HepG2 (cell line): Measurements from ENCODE around the gene TRDMT1. TPM values are rescaled to one million over a fixed set of nuclear protein-coding genes. Genes with fewer than 3 reads are reported as not detected.

Source experiments
- ATAC-seq: fragments of 200-7000 bp; cut with Tn5 transposase; 3 replicates; pipeline ENCODE4 v1.9.1; 2020; ENCODE audit warnings: mild to moderate bottlenecking, moderate library complexity
- BruUV-seq: library from RNA; stranded (reverse); fragments of 400-500 nt; replicated peaks from 2 replicates; lab custom pipeline; 2021; lab: Mats Ljungman, UMichigan
- CTCF ChIA-PET: fragments of 300-600 bp; formaldehyde crosslinking; extraction: SDS; loops from one replicate; lab custom pipeline; 2021; ENCODE audit warnings: low total read pairs, inconsistent platforms, low intra/inter-chr PET ratio; lab: Yijun Ruan, JAX
- POLR2A ChIA-PET: fragments of 350-600 bp; sonication (Branson Sonifier 250); formaldehyde crosslinking; loops from one replicate; lab custom pipeline; 2020; ENCODE audit warnings: antibody characterized with exemption, inconsistent platforms; lab: Yijun Ruan, JAX
- DNase-seq: peaks from one replicate; pipeline ENCODE4 v3.0.0-alpha.2; 2015; ENCODE audit warnings: low spot score
- FAIRE-seq: peaks from 3 replicates; lab custom pipeline; 2011; peaks lifted over from hg19 to GRCh38; lab: Jason Lieb, UNC
- H2AFZ ChIP-seq: one replicate; pipeline ENCODE4 v1.6.1; 2011; ENCODE audit warnings: low read length, inconsistent platforms
- H3K27ac ChIP-seq: fragments of 300-600 bp; 3 replicates; pipeline ENCODE4 v1.8.0; 2011; ENCODE audit warnings: mixed run types, mild to moderate bottlenecking, mixed read lengths, low read length, inconsistent platforms; ENCODE audit not compliant: insufficient read depth; ENCODE audit errors: extremely low read length
- H3K27me3 ChIP-seq, 2 experiments: fragments of 200-600 bp in 1 of 2; 2 replicates in 1 of 2; 3 replicates in 1 of 2; pipeline versions ENCODE4 v1.6.0 to v1.8.0; 2011; ENCODE audit warnings: low read length in 2 of 2, mild to moderate bottlenecking in 2 of 2, moderate library complexity in 2 of 2, inconsistent platforms in 1 of 2; ENCODE audit not compliant: insufficient read depth in 2 of 2, control insufficient read depth in 1 of 2
- H3K36me3 ChIP-seq, 2 experiments: fragments of 200-600 bp in 1 of 2; replicated peaks in 1 of 2; 2 replicates in 1 of 2; 3 replicates in 1 of 2; pipeline versions ENCODE4 v1.5.1 to v1.8.0; 2011; ENCODE audit warnings: low read length in 2 of 2, inconsistent platforms in 1 of 2; ENCODE audit not compliant: insufficient read depth in 2 of 2, control insufficient read depth in 1 of 2
- H3K4me1 ChIP-seq: 2 replicates; pipeline ENCODE4 v1.5.1; 2012; ENCODE audit warnings: low read length, inconsistent platforms; ENCODE audit not compliant: insufficient read depth
- H3K4me2 ChIP-seq: 2 replicates; pipeline ENCODE4 v1.6.0; 2011; ENCODE audit warnings: low read depth, low read length, inconsistent platforms
- H3K4me3 ChIP-seq, 3 experiments: fragments of 200-600 bp in 1 of 3; sonication (generic), shearing (Covaris generic) in 1 of 3; replicated peaks in 1 of 3; 2 replicates each; pipeline ENCODE4 v1.5.1; 2011 to 2016; ENCODE audit warnings: low read length in 3 of 3, inconsistent platforms in 2 of 3, low read depth in 2 of 3, mild to moderate bottlenecking in 2 of 3, control low read depth in 1 of 3, mixed read lengths in 1 of 3; ENCODE audit not compliant: insufficient read depth in 1 of 3
- H3K79me2 ChIP-seq: one replicate; pipeline ENCODE4 v1.6.1; 2011; ENCODE audit warnings: low read length, inconsistent platforms; ENCODE audit not compliant: insufficient read depth
- H3K9ac ChIP-seq: 2 replicates; pipeline ENCODE4 v1.6.0; 2011; ENCODE audit warnings: mild to moderate bottlenecking, low read depth, low read length, inconsistent platforms; ENCODE audit not compliant: insufficient read depth
- H3K9me3 ChIP-seq: 2 replicates; pipeline ENCODE4 v1.5.1; 2012; ENCODE audit warnings: mild to moderate bottlenecking, low read length
- H4K20me1 ChIP-seq: 2 replicates; pipeline ENCODE4 v1.6.0; 2011; ENCODE audit warnings: inconsistent platforms, mild to moderate bottlenecking, low read length, moderate library complexity; ENCODE audit not compliant: insufficient read depth
- CREBL2 ChIP-seq: sonication (generic); formaldehyde crosslinking; IDR thresholded peaks from 2 replicates; pipeline ENCODE4 v1.8.1; 2023; ENCODE audit warnings: missing genetic modification reagents, mild to moderate bottlenecking, borderline replicate concordance
- KIAA2018 ChIP-seq: sonication (generic); formaldehyde crosslinking; IDR thresholded peaks from 2 replicates; pipeline ENCODE4 v1.5.0; 2020; ENCODE audit warnings: mild to moderate bottlenecking, missing genetic modification reagents, borderline replicate concordance
- MEF2D ChIP-seq: sonication (generic); formaldehyde crosslinking; IDR thresholded peaks from 2 replicates; pipeline ENCODE4 v1.5.1; 2020; ENCODE audit warnings: mild to moderate bottlenecking, missing genetic modification reagents
- RORA ChIP-seq: sonication (generic); formaldehyde crosslinking; IDR thresholded peaks from 2 replicates; pipeline ENCODE4 v1.5.0; 2020; ENCODE audit warnings: mild to moderate bottlenecking, missing genetic modification reagents, moderate library complexity
- TBP ChIP-seq: sonication (generic); formaldehyde crosslinking; IDR thresholded peaks from 2 replicates; pipeline ENCODE4 v1.5.0; 2020; ENCODE audit warnings: missing genetic modification reagents
- THAP9 ChIP-seq: sonication (generic); formaldehyde crosslinking; IDR thresholded peaks from 2 replicates; pipeline ENCODE4; 2020; ENCODE audit warnings: missing genetic modification reagents, mild to moderate bottlenecking, borderline replicate concordance
- ZNF234 ChIP-seq: sonication (generic); formaldehyde crosslinking; conservative IDR thresholded peaks from 2 replicates; pipeline ENCODE4 v1.5.1; 2020; ENCODE audit warnings: mild to moderate bottlenecking, missing genetic modification reagents
- ZNF24 ChIP-seq: fragments of 450-650 bp; IDR thresholded peaks from 2 replicates; pipeline ENCODE4 v1.6.1; 2017; ENCODE audit warnings: antibody characterized with exemption, mild to moderate bottlenecking
- ZNF674 ChIP-seq: sonication (generic); formaldehyde crosslinking; IDR thresholded peaks from 2 replicates; pipeline ENCODE4 v1.5.0; 2020; ENCODE audit warnings: low read depth, mild to moderate bottlenecking, missing genetic modification reagents
- ZNF788 ChIP-seq: sonication (generic); formaldehyde crosslinking; IDR thresholded peaks from 2 replicates; pipeline ENCODE4 v1.5.0; 2020; ENCODE audit warnings: mild to moderate bottlenecking, missing genetic modification reagents, borderline replicate concordance
- WGBS: methylation state at CpG from one replicate; pipeline ENCODE4 v1.1.6; 2017; ENCODE audit warnings: low lambda C conversion rate; 5-methylcytosine and 5-hydroxymethylcytosine counted together
- in situ Hi-C: cut with HindIII; loops from 2 replicates; pipeline ENCODE4 v1.10.0; 2017; ENCODE audit warnings: low pct_unique_long_range_greater_than_20kb; ENCODE audit not compliant: extremely low pct_ligation_motif_present
- intact Hi-C: fragments of 100-400 bp; cut with micrococcal nuclease; formaldehyde crosslinking; loops from one replicate; pipeline ENCODE4 v1.10.0; 2022; ENCODE audit not compliant: unreplicated experiment
- polyA plus RNA-seq, 8 experiments: library from polyadenylated mRNA; depleted of rRNA in 3 of 8; stranded (reverse) in 7 of 8; unstranded in 1 of 8; fragments of >200 nt; fragmentation: Illumina TruSeq in 4 of 8; extraction: Trizol in 4 of 8; gene quantifications; 2 replicates each; pipeline versions ENCODE4 v1.2.1 to v1.2.3, GENCODE V29; 2011 to 2016; ENCODE audit warnings: low read depth in 4 of 8, missing spikeins in 1 of 8, mixed read lengths in 1 of 8; ENCODE audit not compliant: insufficient read depth in 1 of 8
- total RNA-seq, 5 experiments: library from RNA; depleted of rRNA; stranded (reverse); fragments of >200 nt; fragmentation: Illumina TruSeq; extraction: Trizol; gene quantifications; 2 replicates each; pipeline ENCODE4 v1.2.3, GENCODE V29; 2016; ENCODE audit warnings: low read depth in 1 of 5

Gene TRDMT1
- total and polyA plus RNA-seq, 2 of the 13 experiments (the other 11 are each of a cell fraction or from before 2014, with no cell fraction given), result 2.0 to 3.0 TPM

GRCh38 chr10:17241611-17242333 is 40.3 kb upstream of the TRDMT1 start:
- in situ Hi-C loops (loop anchor here (25.0 kb wide), 1 partner anchor 1379 kb away; the partner anchor contains the start of gene MINDY3), intact Hi-C loops (no loop called here)
- Histone ChIP-seq H3K9me3 (no peaks in the 10 kb centered on the region; the same call in 1 of the 2 replicates), H3K9ac (no peak overlapping the region), H3K27ac (no peak overlapping the region), H3K27me3 (no peaks in the 10 kb centered on the region), H3K4me1 (no peaks in the 10 kb centered on the region), H3K79me2 (no peaks in the 10 kb centered on the region), H2AFZ (no peak overlapping the region), H4K20me1 (no peaks in the 10 kb centered on the region), H3K4me2 (no peak overlapping the region), H3K36me3 (no peaks in the 10 kb centered on the region), H3K4me3 (no peak overlapping the region)
- POLR2A ChIA-PET, result no interaction called here
- no TSS peak for BruUV-seq
- 21% methylated on average over 3 of the region's 5 CpGs for WGBS
- ATAC-seq (no peak), FAIRE-seq (no peak), DNase-seq (no peak)
- CTCF ChIA-PET, result no interaction called here
- TF ChIP-seq ZNF788 (CRISPR knock-in tag), result no peak
- TF ChIP-seq MEF2D, result no peak
- no peak for TF ChIP-seq KIAA2018 (CRISPR knock-in tag)
- no peak for TF ChIP-seq ZNF674 (CRISPR knock-in tag)
- TF ChIP-seq ZNF234 (CRISPR knock-in tag), result no peak
- no peak for TF ChIP-seq TBP (CRISPR knock-in tag)
- no peak for TF ChIP-seq THAP9
- TF ChIP-seq RORA, result no peak
- TF ChIP-seq CREBL2, result no peak
- no peak for TF ChIP-seq ZNF24
